HepG2 (cell line): ENCODE measurements around the gene WSCD2. TPM values are rescaled to one million over a fixed set of nuclear protein-coding genes. Genes with fewer than 3 reads are reported as not detected.

Experiments
- ATAC-seq: fragments of 200-7000 bp; cut with Tn5 transposase; 3 replicates; pipeline ENCODE4 v1.9.1; 2020; ENCODE audit warnings: mild to moderate bottlenecking, moderate library complexity
- BruUV-seq: library from RNA; stranded (reverse); fragments of 400-500 nt; replicated peaks from 2 replicates; lab custom pipeline; 2021; lab: Mats Ljungman, UMichigan
- CTCF ChIA-PET: fragments of 300-600 bp; formaldehyde crosslinking; extraction: SDS; loops from one replicate; lab custom pipeline; 2021; ENCODE audit warnings: low total read pairs, inconsistent platforms, low intra/inter-chr PET ratio; lab: Yijun Ruan, JAX
- POLR2A ChIA-PET: fragments of 350-600 bp; sonication (Branson Sonifier 250); formaldehyde crosslinking; loops from one replicate; lab custom pipeline; 2020; ENCODE audit warnings: antibody characterized with exemption, inconsistent platforms; lab: Yijun Ruan, JAX
- DNase-seq: peaks from one replicate; pipeline ENCODE4 v3.0.0-alpha.2; 2015; ENCODE audit warnings: low spot score
- FAIRE-seq: peaks from 3 replicates; lab custom pipeline; 2011; peaks lifted over from hg19 to GRCh38; lab: Jason Lieb, UNC
- H2AFZ ChIP-seq: one replicate; pipeline ENCODE4 v1.6.1; 2011; ENCODE audit warnings: low read length, inconsistent platforms
- H3K27ac ChIP-seq: fragments of 300-600 bp; 3 replicates; pipeline ENCODE4 v1.8.0; 2011; ENCODE audit warnings: mixed run types, mild to moderate bottlenecking, mixed read lengths, low read length, inconsistent platforms; ENCODE audit not compliant: insufficient read depth; ENCODE audit errors: extremely low read length
- H3K27me3 ChIP-seq, 2 experiments: fragments of 200-600 bp in 1 of 2; 2 replicates in 1 of 2; 3 replicates in 1 of 2; pipeline versions ENCODE4 v1.6.0 to v1.8.0; 2011; ENCODE audit warnings: low read length in 2 of 2, mild to moderate bottlenecking in 2 of 2, moderate library complexity in 2 of 2, inconsistent platforms in 1 of 2; ENCODE audit not compliant: insufficient read depth in 2 of 2, control insufficient read depth in 1 of 2
- H3K36me3 ChIP-seq, 2 experiments: fragments of 200-600 bp in 1 of 2; replicated peaks in 1 of 2; 2 replicates in 1 of 2; 3 replicates in 1 of 2; pipeline versions ENCODE4 v1.5.1 to v1.8.0; 2011; ENCODE audit warnings: low read length in 2 of 2, inconsistent platforms in 1 of 2; ENCODE audit not compliant: insufficient read depth in 2 of 2, control insufficient read depth in 1 of 2
- H3K4me1 ChIP-seq: 2 replicates; pipeline ENCODE4 v1.5.1; 2012; ENCODE audit warnings: low read length, inconsistent platforms; ENCODE audit not compliant: insufficient read depth
- H3K4me2 ChIP-seq: 2 replicates; pipeline ENCODE4 v1.6.0; 2011; ENCODE audit warnings: low read depth, low read length, inconsistent platforms
- H3K4me3 ChIP-seq, 3 experiments: fragments of 200-600 bp in 1 of 3; sonication (generic), shearing (Covaris generic) in 1 of 3; replicated peaks in 1 of 3; 2 replicates each; pipeline ENCODE4 v1.5.1; 2011 to 2016; ENCODE audit warnings: low read length in 3 of 3, inconsistent platforms in 2 of 3, low read depth in 2 of 3, mild to moderate bottlenecking in 2 of 3, control low read depth in 1 of 3, mixed read lengths in 1 of 3; ENCODE audit not compliant: insufficient read depth in 1 of 3
- H3K79me2 ChIP-seq: one replicate; pipeline ENCODE4 v1.6.1; 2011; ENCODE audit warnings: low read length, inconsistent platforms; ENCODE audit not compliant: insufficient read depth
- H3K9ac ChIP-seq: 2 replicates; pipeline ENCODE4 v1.6.0; 2011; ENCODE audit warnings: mild to moderate bottlenecking, low read depth, low read length, inconsistent platforms; ENCODE audit not compliant: insufficient read depth
- H3K9me3 ChIP-seq: 2 replicates; pipeline ENCODE4 v1.5.1; 2012; ENCODE audit warnings: mild to moderate bottlenecking, low read length
- H4K20me1 ChIP-seq: 2 replicates; pipeline ENCODE4 v1.6.0; 2011; ENCODE audit warnings: inconsistent platforms, mild to moderate bottlenecking, low read length, moderate library complexity; ENCODE audit not compliant: insufficient read depth
- DNMT1 ChIP-seq: sonication (generic); formaldehyde crosslinking; IDR thresholded peaks from 2 replicates; pipeline ENCODE4 v1.5.1; 2020; ENCODE audit warnings: mild to moderate bottlenecking, missing genetic modification reagents
- ETV6 ChIP-seq: sonication (generic); formaldehyde crosslinking; conservative IDR thresholded peaks from 2 replicates; pipeline ENCODE4 v1.4.0; 2020; ENCODE audit warnings: missing genetic modification reagents
- HDAC2 ChIP-seq: sonication (generic); formaldehyde crosslinking; IDR thresholded peaks from 2 replicates; pipeline ENCODE4 v1.4.0; 2020; ENCODE audit warnings: missing genetic modification reagents
- MEF2D ChIP-seq: sonication (generic); formaldehyde crosslinking; IDR thresholded peaks from 2 replicates; pipeline ENCODE4 v1.5.1; 2020; ENCODE audit warnings: mild to moderate bottlenecking, missing genetic modification reagents
- SETDB1 ChIP-seq: sonication (generic); formaldehyde crosslinking; IDR thresholded peaks from 2 replicates; pipeline ENCODE4 v1.5.1; 2020; ENCODE audit warnings: missing genetic modification reagents, mild to moderate bottlenecking, borderline replicate concordance
- TBL1XR1 ChIP-seq: fragments of 150-350 bp; IDR thresholded peaks from 2 replicates; pipeline ENCODE4 v1.6.1; 2014; ENCODE audit warnings: borderline replicate concordance, low read length; ENCODE audit not compliant: partially characterized antibody
- THAP11 ChIP-seq: IDR thresholded peaks from 2 replicates; pipeline ENCODE4 v1.6.1; 2016; ENCODE audit warnings: missing biosample characterization, missing genetic modification reagents
- ZNF142 ChIP-seq: sonication (generic); formaldehyde crosslinking; IDR thresholded peaks from 2 replicates; pipeline ENCODE4 v1.4.0; 2020; ENCODE audit warnings: missing genetic modification reagents
- ZNF205 ChIP-seq: IDR thresholded peaks from 2 replicates; pipeline ENCODE4 v1.6.1; 2018; ENCODE audit warnings: missing biosample characterization, missing genetic modification reagents
- ZNF44 ChIP-seq: sonication (generic); formaldehyde crosslinking; IDR thresholded peaks from 2 replicates; pipeline ENCODE4 v1.5.1; 2020; ENCODE audit warnings: mild to moderate bottlenecking, missing genetic modification reagents
- ZNF572 ChIP-seq: sonication (generic); formaldehyde crosslinking; IDR thresholded peaks from 2 replicates; pipeline ENCODE4 v1.5.1; 2020; ENCODE audit warnings: mild to moderate bottlenecking, missing genetic modification reagents
- ZNF761 ChIP-seq: sonication (generic); formaldehyde crosslinking; conservative IDR thresholded peaks from 2 replicates; pipeline ENCODE4 v1.4.0; 2020; ENCODE audit warnings: mild to moderate bottlenecking, missing genetic modification reagents
- WGBS: methylation state at CpG from one replicate; pipeline ENCODE4 v1.1.6; 2017; ENCODE audit warnings: low lambda C conversion rate; 5-methylcytosine and 5-hydroxymethylcytosine counted together
- in situ Hi-C: cut with HindIII; loops from 2 replicates; pipeline ENCODE4 v1.10.0; 2017; ENCODE audit warnings: low pct_unique_long_range_greater_than_20kb; ENCODE audit not compliant: extremely low pct_ligation_motif_present
- intact Hi-C: fragments of 100-400 bp; cut with micrococcal nuclease; formaldehyde crosslinking; loops from one replicate; pipeline ENCODE4 v1.10.0; 2022; ENCODE audit not compliant: unreplicated experiment
- polyA plus RNA-seq, 8 experiments: library from polyadenylated mRNA; depleted of rRNA in 3 of 8; stranded (reverse) in 7 of 8; unstranded in 1 of 8; fragments of >200 nt; fragmentation: Illumina TruSeq in 4 of 8; extraction: Trizol in 4 of 8; gene quantifications; 2 replicates each; pipeline versions ENCODE4 v1.2.1 to v1.2.3, GENCODE V29; 2011 to 2016; ENCODE audit warnings: low read depth in 4 of 8, missing spikeins in 1 of 8, mixed read lengths in 1 of 8; ENCODE audit not compliant: insufficient read depth in 1 of 8
- total RNA-seq, 5 experiments: library from RNA; depleted of rRNA; stranded (reverse); fragments of >200 nt; fragmentation: Illumina TruSeq; extraction: Trizol; gene quantifications; 2 replicates each; pipeline ENCODE4 v1.2.3, GENCODE V29; 2016; ENCODE audit warnings: low read depth in 1 of 5

WSCD2 gene
- total and polyA plus RNA-seq, 2 of the 13 experiments (the other 11 are each of a cell fraction or from before 2014, with no cell fraction given): not detected

DNA sequence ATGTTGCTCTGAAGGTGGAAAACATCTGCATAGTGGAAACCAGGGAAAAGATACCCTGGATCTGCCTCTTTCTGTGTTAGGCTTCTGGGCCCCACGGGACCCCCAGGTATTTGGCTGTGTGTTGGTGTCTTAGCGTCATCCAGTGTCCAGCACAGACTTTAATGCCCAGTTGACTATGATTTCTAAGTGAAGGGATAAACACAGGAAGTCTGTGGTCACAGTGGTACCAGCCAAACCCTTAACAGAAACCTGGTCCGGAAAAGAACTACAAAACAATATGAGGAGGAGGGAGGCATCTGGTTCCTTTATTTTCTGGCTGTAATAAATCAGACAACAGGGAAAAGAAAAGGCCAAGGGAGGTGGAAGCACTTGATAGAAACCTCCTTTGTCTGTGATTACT, 153.6 kb downstream of the WSCD2 start (continued):
- TF ChIP-seq DNMT1 (CRISPR knock-in tag): no peak
- no peak for TF ChIP-seq ZNF205 (CRISPR knock-in tag)
- TF ChIP-seq SETDB1 (CRISPR knock-in tag): no peak
- no peak for TF ChIP-seq THAP11 (CRISPR knock-in tag)
- no peak for TF ChIP-seq ZNF761
- TF ChIP-seq ETV6 (CRISPR knock-in tag): no peak

- H3K79me2 ChIP-seq: no peaks in the 10 kb centered on the region
- in situ Hi-C loops (no loop called here), intact Hi-C loops (no loop called here)
- DNase-seq: no peak
- no peaks in the 10 kb centered on the region for H3K9me3 ChIP-seq
- 1% methylated on average over 7 of the region's 7 CpGs for WGBS
- no peaks in the 10 kb centered on the region for H3K4me1 ChIP-seq
- no peak overlapping the region for H3K4me2 ChIP-seq
- H3K27ac ChIP-seq: no peak overlapping the region
- H3K36me3 ChIP-seq: no peaks in the 10 kb centered on the region
- no peak overlapping the region for H2AFZ ChIP-seq
- no peak overlapping the region for H3K4me3 ChIP-seq
- no peak for FAIRE-seq
- H3K27me3 ChIP-seq: peaks cover 2 to 17% of the 10 kb centered on the region in 2 experiments; a peak in 3 of 5 replicates
- H4K20me1 ChIP-seq: no peaks in the 10 kb centered on the region
- no peak for ATAC-seq
- ChIA-PET POLR2A (no interaction called here), CTCF (no interaction called here)
- no peak overlapping the region for H3K9ac ChIP-seq
- BruUV-seq: no TSS peak
- no peak for TF ChIP-seq MEF2D (CRISPR knock-in tag)
- TF ChIP-seq HDAC2 (CRISPR knock-in tag): no peak
- no peak for TF ChIP-seq TBL1XR1
- TF ChIP-seq ZNF572: no peak
- no peak for TF ChIP-seq ZNF142 (CRISPR knock-in tag)
- no peak for TF ChIP-seq ZNF44
Observed at GRCh38 chr12:108284163-108284562, 155.1 kb downstream of the WSCD2 start.
